AG04449 (cell line): ENCODE data around the gene SIK1.

Experiments used
- CTCF ChIA-PET: fragments of 350-600 bp; formaldehyde crosslinking; extraction: SDS; loops from one replicate; lab custom pipeline; 2021; ENCODE audit warnings: antibody characterized with exemption; lab: Yijun Ruan, JAX
- POLR2A ChIA-PET: fragments of 400-600, 350-600 bp; formaldehyde crosslinking; extraction: SDS; loops from one replicate; lab custom pipeline; 2020; ENCODE audit warnings: antibody characterized with exemption, inconsistent platforms; lab: Yijun Ruan, JAX
- DNase-seq: peaks from one replicate; pipeline ENCODE4 v3.0.0-alpha.2; 2010; ENCODE audit warnings: low read depth, low spot score
- H3K4me3 ChIP-seq: 2 replicates; pipeline ENCODE4 v1.5.1; 2011; ENCODE audit warnings: low read depth, mild to moderate bottlenecking, control low read depth, low read length
- CTCF ChIP-seq: IDR thresholded peaks from one replicate; pipeline ENCODE4 v1.5.1; 2011; ENCODE audit warnings: mild to moderate bottlenecking, moderate library complexity, low read length, control low read depth, inconsistent platforms; ENCODE audit not compliant: insufficient read depth; ENCODE audit errors: missing control alignments

The SIK1 gene

GRCh38 chr21:43368685-43369084, 58.2 kb downstream of the SIK1 start:
- POLR2A ChIA-PET: no interaction called here
- TF ChIP-seq CTCF: no peak

GRCh38 chr21:43367859-43368258, 59.1 kb downstream of the SIK1 start:
- no peak overlapping the region for H3K4me3 ChIP-seq
- CTCF ChIA-PET: no interaction called here
- DNase-seq: no peak
- TF ChIP-seq CTCF: no peak
- POLR2A ChIA-PET: no interaction called here

More at GRCh38 chr21:43368685-43369084, 58.2 kb downstream of the SIK1 start:
- no peak overlapping the region for H3K4me3 ChIP-seq
- CTCF ChIA-PET: no interaction called here
- DNase-seq: no peak

GRCh38 chr21:43367296-43367695, 59.6 kb downstream of the SIK1 start:
- no peak for TF ChIP-seq CTCF
- ChIA-PET POLR2A (no interaction called here), CTCF (no interaction called here)
- no peak for DNase-seq
- no peak overlapping the region for H3K4me3 ChIP-seq

GRCh38 chr21:43366656-43367055, 60.3 kb downstream of the SIK1 start:
- TF ChIP-seq CTCF: no peak
- CTCF ChIA-PET: no interaction called here
- POLR2A ChIA-PET: no interaction called here
- no peak overlapping the region for H3K4me3 ChIP-seq
- no peak for DNase-seq

GRCh38 chr21:43365611-43366426, 61.1 kb downstream of the SIK1 start:
- H3K4me3 ChIP-seq: no peak overlapping the region
- TF ChIP-seq CTCF: no peak
- no peak for DNase-seq
- ChIA-PET POLR2A (no interaction called here), CTCF (no interaction called here)

GRCh38 chr21:43364851-43365424, 62.0 kb downstream of the SIK1 start:
- ChIA-PET POLR2A (no interaction called here), CTCF (no interaction called here)
- TF ChIP-seq CTCF: no peak
- DNase-seq: no peak
- H3K4me3 ChIP-seq: no peak overlapping the region
